GM19372 (cell line): Measurements from ENCODE around the gene ALDH1B1.
"Not testable (repeated sequence)": the region's sequence is repeated elsewhere in the genome, so short reads cannot be mapped to it uniquely, and the experiment has no call there.

ENCODE experiments used
- ATAC-seq: cut with Tn5 transposase; IDR thresholded peaks from one replicate; pipeline ENCODE4 v1.9.1; 2021; ENCODE audit warnings: mild to moderate bottlenecking, low read depth, moderate library complexity; ENCODE audit not compliant: unreplicated experiment

ALDH1B1 gene

GRCh38 chr9:38360839-38361472, 31.5 kb upstream of the ALDH1B1 start:
- ATAC-seq = no peak

- no peak for ATAC-seq
Observed at GRCh38 chr9:38361473-38361850, 31.0 kb upstream of the ALDH1B1 start.

- no peak for ATAC-seq
Observed at GRCh38 chr9:38362852-38363588, 29.5 kb upstream of the ALDH1B1 start.

- ATAC-seq = no peak
Observed at GRCh38 chr9:38363589-38363925, 28.9 kb upstream of the ALDH1B1 start.

- ATAC-seq = no peak
Observed at GRCh38 chr9:38367898-38368297, 24.6 kb upstream of the ALDH1B1 start.

GRCh38 chr9:38368731-38369130, 23.8 kb upstream of the ALDH1B1 start:
- no peak for ATAC-seq

GRCh38 chr9:38370176-38370575, 22.3 kb upstream of the ALDH1B1 start:
- ATAC-seq = no peak

- peak; percentile 84 for ATAC-seq
Observed at GRCh38 chr9:38371495-38371894, 21.0 kb upstream of the ALDH1B1 start.

- no peak for ATAC-seq
Observed at GRCh38 chr9:38372762-38373619, 19.5 kb upstream of the ALDH1B1 start.

- ATAC-seq = no peak
Observed at GRCh38 chr9:38373679-38374078, 18.8 kb upstream of the ALDH1B1 start.

GRCh38 chr9:38374847-38375571, 17.5 kb upstream of the ALDH1B1 start:
- no peak for ATAC-seq

GRCh38 chr9:38375572-38375963, 16.9 kb upstream of the ALDH1B1 start:
- ATAC-seq = no peak

GRCh38 chr9:38376021-38376670, 16.4 kb upstream of the ALDH1B1 start:
- ATAC-seq = no peak

GRCh38 chr9:38377336-38378083, 15.0 kb upstream of the ALDH1B1 start:
- not testable (repeated sequence) for ATAC-seq

- ATAC-seq = no peak
Observed at GRCh38 chr9:38380230-38380871, 12.2 kb upstream of the ALDH1B1 start.

GRCh38 chr9:38380872-38381534, 11.5 kb upstream of the ALDH1B1 start:
- no peak for ATAC-seq

- no peak for ATAC-seq
Observed at GRCh38 chr9:38382141-38382540, 10.4 kb upstream of the ALDH1B1 start.

GRCh38 chr9:38384990-38385848, 7.3 kb upstream of the ALDH1B1 start:
- no peak for ATAC-seq
